Cerebellar nuclear complex (tissue), 1 donor: ENCODE data around the gene PGBD1.

ENCODE experiments used
- DNase-seq, 2 experiments: peaks; one replicate each; lab custom pipeline; 2025; lab: John Stamatoyannopoulos, UW

PGBD1 gene, protein sequence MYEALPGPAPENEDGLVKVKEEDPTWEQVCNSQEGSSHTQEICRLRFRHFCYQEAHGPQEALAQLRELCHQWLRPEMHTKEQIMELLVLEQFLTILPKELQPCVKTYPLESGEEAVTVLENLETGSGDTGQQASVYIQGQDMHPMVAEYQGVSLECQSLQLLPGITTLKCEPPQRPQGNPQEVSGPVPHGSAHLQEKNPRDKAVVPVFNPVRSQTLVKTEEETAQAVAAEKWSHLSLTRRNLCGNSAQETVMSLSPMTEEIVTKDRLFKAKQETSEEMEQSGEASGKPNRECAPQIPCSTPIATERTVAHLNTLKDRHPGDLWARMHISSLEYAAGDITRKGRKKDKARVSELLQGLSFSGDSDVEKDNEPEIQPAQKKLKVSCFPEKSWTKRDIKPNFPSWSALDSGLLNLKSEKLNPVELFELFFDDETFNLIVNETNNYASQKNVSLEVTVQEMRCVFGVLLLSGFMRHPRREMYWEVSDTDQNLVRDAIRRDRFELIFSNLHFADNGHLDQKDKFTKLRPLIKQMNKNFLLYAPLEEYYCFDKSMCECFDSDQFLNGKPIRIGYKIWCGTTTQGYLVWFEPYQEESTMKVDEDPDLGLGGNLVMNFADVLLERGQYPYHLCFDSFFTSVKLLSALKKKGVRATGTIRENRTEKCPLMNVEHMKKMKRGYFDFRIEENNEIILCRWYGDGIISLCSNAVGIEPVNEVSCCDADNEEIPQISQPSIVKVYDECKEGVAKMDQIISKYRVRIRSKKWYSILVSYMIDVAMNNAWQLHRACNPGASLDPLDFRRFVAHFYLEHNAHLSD

DNA sequence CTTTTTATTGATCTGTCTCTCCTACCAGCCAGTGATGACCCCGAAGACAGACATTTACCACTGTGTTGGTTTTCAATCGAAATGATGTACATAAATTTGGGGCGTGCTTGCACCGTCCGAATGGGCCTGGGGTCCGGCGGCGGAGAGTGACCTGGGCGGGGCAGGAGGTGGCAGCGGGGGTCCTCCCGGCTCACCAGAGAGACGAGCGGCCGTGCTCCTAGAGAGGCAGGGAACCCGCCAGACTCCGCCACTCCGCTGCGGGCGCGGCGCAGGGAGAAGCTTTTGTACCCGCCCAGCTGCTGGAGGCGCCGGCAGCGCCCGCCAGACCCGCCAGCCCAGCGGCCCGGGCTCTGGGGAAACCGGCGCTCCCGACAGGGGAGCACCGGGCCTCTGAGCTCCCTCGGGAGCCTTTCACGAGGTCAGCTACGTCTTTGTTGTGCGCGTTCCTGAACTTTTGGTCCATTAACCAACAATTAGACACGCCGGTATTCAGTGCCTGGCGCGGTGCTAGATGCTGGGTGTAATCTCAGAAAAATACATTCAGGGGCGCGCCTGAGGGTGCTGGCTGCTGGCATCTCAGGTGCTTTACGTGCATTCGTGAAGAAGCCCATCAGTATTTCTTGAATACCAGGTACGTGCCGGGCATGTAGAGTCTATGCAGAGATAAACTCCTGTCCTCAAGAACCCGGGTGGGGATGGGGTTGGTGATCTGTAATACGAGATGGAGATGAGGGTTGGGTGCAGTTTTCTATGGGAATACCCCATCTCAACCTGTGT, at the start of gene PGBD1:
Gene PGBD1 (plus strand): TSS at position 285 of the 777 bp plus-strand sequence. CDS start 2,242 bp downstream, outside the sequence.
- DNase-seq, result peak in 1 of 2 experiments; percentile 29

DNA sequence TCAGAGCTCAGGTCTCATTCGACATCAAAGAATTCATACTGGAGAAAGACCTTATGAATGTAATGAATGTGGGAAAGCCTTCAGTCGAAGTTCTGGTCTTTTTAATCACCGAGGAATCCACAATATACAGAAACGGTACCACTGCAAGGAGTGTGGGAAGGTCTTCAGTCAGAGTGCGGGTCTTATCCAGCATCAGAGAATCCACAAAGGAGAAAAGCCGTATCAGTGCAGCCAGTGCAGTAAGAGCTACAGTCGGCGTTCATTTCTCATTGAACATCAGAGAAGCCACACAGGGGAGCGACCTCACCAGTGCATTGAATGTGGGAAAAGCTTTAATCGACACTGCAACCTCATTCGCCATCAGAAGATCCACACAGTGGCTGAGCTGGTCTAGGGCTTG, 48.6 kb upstream of the PGBD1 start:
- DNase-seq, result no peak

- DNase-seq, result no peak
These were observed 45.4 kb upstream of the PGBD1 start for GRCh38 chr6:28235912-28236452.

DNA sequence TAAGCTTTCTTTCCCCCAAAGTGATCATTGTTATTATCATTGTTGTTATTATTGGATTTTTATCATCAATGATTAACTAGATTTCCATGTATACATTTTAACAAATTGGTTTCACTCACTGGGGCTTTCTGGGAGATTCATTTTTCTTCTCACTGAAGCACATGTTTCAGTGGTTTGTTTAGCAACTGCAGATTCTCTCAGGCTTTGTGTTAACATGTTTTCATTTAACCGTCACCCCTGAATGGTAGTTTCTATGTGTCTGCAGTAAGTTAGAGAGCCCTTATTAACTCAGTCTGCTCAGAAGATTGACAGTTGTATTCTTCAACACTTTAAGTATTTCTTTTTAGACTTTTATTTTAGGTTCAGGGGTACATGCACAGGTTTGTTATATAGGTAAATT, 41.7 kb upstream of the PGBD1 start:
- no peak for DNase-seq

DNA sequence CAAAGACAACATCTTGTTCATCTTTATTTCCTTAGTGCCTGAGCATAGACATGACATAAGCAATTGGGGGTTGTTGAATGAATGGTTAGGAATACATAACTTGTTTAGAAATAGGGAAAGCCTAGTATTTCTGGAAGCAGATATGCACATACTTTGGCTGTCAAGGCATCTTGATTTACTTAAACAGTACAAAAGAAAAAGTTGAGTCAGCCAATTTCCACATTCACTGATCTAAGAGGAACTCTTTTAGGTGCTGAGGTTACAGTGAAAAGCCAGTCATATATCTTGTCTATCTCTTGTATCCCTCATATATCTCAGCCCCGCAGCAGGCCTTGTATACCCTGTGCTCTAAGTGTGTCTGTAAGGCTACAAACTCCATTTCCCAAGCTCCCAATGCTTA, 40.9 kb upstream of the PGBD1 start:
- no peak for DNase-seq

GRCh38 chr6:28243946-28244345, 37.4 kb upstream of the PGBD1 start:
- DNase-seq, result no peak

DNA sequence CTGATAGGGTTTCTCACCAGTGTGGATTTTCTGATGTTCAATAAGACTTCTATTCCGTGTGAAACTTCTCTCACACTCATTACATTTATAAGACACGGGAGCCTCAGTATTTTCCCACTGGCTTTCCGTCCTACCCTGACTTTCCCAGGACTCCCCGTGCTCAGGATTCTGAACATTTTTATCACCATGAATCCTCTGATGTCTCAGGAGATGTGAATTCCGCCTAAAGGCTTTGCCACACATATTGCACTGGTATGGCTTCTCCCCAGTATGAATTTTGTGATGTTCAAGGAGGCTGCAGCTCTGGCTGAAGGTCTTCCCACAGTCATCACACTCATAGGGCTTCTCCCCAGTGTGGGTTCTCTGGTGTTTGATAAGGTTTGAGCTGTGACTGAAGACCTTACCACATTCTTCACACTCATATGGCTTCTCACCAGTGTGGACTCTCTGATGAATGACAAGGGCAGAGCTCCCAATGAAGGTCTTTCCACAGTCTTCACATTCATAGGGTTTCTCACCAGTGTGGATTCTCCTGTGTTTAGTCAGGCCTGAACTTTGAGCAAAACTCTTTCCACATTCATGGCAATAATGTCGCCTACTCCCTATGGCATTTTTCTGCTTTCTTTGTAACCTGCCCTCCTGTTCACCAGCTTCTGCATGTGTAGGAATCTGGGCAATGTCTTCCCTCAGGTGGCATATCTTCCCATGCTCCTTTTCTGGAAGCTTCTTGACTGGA, 36.0 kb upstream of the PGBD1 start:
- no peak for DNase-seq

DNA sequence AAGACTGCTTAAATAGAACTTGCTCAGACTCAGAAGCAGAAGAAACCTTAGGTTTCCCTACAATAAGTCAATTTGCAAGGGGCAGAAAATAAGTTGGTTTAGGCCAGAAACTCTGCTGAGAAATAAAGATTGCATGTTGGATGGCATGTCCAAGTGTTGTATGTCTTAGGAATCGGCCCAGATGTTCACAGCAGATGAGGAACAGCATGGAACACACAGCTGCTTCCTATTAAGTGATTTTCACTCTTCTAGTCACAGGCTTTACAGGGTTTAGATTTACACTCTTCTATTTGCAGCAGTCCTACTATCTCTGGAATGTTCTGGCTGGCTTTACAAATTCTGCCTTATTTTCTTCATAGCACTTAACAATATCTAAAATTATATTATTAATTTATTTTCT, 32.5 kb upstream of the PGBD1 start:
- DNase-seq, result no peak

DNA sequence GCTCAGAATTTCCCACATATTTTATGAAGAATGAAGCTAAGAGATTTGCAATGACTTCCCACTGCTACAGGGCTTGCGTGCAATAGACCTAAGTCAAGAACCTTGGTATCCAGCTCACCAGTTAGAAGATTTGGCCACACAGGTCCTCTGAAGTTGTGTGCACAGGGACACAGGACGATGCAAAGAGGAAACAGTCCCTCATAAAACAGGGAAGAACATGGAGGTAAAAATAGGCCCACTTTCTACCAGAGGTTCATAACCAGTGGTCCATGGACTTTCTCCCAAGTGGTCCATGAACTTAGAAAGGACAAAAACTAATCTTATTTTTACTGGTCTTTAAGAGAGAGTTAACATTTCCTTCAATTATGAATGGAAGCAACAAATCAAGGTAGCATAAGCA, 30.6 kb upstream of the PGBD1 start:
- no peak for DNase-seq

- DNase-seq, result no peak
These were observed 29.7 kb upstream of the PGBD1 start for GRCh38 chr6:28251661-28252008.

GRCh38 chr6:28252009-28252975, 29.1 kb upstream of the PGBD1 start, which contains the start of gene ZKSCAN4:
Gene ZKSCAN4, minus strand, starts transcription at chr6:28252269. Its CDS starts 289 bp downstream, at chr6:28251980.
- peak in 1 of 2 experiments; percentile 68 for DNase-seq

DNA sequence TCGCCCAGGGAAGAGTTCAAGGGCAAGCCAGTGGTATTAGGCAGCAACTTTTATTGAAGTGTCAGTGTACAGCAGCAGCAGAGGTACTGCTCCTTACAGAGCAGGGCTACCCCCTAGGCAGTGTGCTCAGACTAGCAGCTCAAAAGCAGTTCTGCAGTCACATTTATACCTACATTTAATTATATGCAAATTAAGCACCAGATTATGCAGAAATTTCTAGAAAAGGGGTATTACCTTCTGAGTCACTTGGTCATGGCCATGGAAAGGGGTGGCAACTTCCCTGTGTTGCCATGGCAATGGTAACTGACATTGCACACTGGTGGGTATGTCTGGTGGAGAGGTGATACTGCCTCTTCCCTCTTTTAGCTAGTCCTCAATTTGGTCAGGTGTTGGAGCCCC, 27.3 kb upstream of the PGBD1 start:
- no peak for DNase-seq

GRCh38 chr6:28257042-28257441, 24.3 kb upstream of the PGBD1 start:
- DNase-seq, result no peak

- DNase-seq, result no peak
These were observed 22.2 kb upstream of the PGBD1 start, which contains the start of gene NKAPL for GRCh38 chr6:28258877-28259777. Gene NKAPL, plus strand, starts transcription at chr6:28259297. Its CDS starts 75 bp downstream, at chr6:28259372.

GRCh38 chr6:28263922-28264321, 17.4 kb upstream of the PGBD1 start:
- DNase-seq, result no peak

DNA sequence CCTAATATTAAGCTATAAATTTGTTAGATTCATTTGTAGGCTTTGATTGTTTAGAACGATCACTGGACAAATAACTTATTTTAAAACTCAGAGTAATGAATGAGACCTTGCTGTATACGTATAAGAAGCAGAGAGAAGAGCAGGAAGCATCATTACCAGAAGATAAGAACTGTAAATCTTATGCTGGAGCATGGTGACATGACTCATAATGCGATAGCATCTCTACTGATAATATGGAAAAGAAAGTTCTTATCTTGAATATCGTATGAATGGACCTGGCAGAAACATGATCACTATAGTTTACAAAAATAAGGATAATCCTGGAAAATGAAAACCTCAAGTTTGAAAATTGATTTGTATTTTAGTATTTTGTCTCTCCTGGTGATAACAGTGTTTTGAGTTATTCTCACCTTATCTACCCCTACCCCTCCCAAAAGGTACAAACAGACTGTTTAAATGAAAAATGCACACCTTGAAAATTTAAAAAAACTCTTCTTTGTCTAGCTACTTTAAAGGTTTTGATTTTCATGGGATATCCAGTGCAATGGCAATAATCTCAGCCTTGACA, 16.5 kb upstream of the PGBD1 start:
- no peak for DNase-seq

- no peak for DNase-seq
These were observed 14.8 kb upstream of the PGBD1 start for GRCh38 chr6:28266563-28266961.

DNA sequence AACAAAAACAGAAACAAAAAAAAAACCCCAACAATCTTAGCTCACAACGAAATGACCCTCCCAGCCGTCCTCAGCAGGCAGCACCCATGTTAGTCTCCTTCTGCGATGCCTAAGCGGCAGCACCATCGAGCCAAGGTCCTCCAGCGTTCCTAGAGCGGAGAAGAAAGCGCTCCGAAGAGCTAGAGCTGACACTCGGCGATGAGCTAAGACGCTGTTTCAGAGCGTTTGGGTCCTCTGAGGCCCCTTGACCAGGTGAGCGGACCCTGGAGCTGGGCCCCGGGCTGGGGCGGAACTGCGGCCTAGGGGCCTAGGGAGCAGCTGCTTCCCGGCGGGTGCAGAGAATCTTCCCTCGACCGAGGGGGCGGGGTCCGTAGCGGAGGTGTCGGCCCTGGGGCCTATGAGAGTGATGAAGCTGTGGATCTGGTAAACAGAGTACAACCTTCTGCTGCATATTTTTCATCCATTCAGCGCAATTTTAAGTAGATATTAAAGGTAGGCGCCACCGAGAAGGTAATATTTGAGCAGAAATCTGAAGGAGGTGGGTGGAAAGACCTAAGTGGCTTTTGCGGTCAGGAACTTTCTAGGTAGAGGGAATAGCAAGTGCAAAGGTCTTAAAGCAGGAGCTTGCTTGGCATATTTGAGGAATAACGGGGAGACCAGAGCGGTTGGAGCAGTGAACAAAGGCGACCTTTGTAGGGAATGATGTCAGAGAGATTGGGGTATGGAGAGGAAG, 14.2 kb upstream of the PGBD1 start, which contains the start of gene ZSCAN26:
Gene ZSCAN26 (plus strand): TSS at position 182 of the 733 bp plus-strand sequence. CDS start 4,777 bp downstream, outside the sequence.
- DNase-seq, result peak; percentile 3 to 63
